Suprapubic skin (tissue), 4 donors: Measurements from ENCODE around the gene RAD54L.

Experiments
- POLR2A ChIP-seq, 2 donors: fragments of 450-650 bp; IDR thresholded peaks; one replicate each; pipeline ENCODE4 v1.6.1; 2017; ENCODE audit warnings: antibody characterized with exemption in 2 of 2, mild to moderate bottlenecking in 2 of 2, moderate library complexity in 2 of 2
- POLR2AphosphoS5 ChIP-seq, 3 donors: sonication (generic); formaldehyde crosslinking; IDR thresholded peaks; one replicate each; pipeline ENCODE4 v1.6.1; 2017; ENCODE audit warnings: antibody characterized with exemption in 3 of 3
- TF ChIP-seq, protein P1 (sequence below), 2 donors: fragments of 200-600 bp in 1 of 2; fragments of 450-650 bp in 1 of 2; sonication (generic) in 1 of 2; IDR thresholded peaks; one replicate each; pipeline ENCODE4 v1.5.1; 2016 to 2019; ENCODE audit warnings: antibody characterized with exemption in 2 of 2, mild to moderate bottlenecking in 1 of 2, moderate library complexity in 1 of 2

DNA sequence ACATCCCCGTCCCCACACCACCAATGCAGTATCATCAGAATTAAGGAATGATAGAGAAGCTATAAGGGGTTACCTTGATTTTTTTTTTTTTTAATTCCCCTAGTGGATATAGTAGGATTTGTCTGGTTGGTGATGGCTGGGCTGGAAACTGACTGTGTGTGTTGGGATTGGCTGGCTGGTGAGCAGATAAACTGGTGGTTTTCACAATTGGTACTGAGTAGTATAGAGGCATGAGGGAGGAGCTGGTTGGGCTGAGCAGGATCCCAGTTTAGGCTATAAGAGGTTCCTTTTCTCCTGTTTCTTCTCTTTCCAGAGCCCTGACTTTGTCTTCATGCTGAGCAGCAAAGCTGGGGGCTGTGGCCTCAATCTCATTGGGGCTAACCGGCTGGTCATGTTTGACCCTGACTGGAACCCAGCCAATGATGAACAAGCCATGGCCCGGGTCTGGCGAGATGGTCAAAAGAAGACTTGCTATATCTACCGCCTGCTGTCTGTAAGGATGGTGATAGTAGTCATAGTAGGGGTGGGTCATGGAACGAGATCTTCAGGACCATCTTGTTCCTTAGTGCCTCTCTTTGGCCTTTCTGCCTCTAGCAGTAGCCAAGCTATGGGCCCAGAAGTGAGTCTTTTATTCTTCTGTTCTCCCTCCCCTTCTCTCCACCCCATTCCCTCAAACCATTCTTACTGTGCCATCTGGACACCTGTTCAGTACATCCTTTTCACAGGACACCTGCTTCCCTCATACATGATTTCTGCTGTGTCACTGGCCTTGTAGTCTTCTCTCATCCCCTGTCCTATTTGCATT lies 26.9 kb downstream of the RAD54L start:
- TF ChIP-seq, protein P1, sequence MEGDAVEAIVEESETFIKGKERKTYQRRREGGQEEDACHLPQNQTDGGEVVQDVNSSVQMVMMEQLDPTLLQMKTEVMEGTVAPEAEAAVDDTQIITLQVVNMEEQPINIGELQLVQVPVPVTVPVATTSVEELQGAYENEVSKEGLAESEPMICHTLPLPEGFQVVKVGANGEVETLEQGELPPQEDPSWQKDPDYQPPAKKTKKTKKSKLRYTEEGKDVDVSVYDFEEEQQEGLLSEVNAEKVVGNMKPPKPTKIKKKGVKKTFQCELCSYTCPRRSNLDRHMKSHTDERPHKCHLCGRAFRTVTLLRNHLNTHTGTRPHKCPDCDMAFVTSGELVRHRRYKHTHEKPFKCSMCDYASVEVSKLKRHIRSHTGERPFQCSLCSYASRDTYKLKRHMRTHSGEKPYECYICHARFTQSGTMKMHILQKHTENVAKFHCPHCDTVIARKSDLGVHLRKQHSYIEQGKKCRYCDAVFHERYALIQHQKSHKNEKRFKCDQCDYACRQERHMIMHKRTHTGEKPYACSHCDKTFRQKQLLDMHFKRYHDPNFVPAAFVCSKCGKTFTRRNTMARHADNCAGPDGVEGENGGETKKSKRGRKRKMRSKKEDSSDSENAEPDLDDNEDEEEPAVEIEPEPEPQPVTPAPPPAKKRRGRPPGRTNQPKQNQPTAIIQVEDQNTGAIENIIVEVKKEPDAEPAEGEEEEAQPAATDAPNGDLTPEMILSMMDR (IDR thresholded peaks at IDR 0.05), result no peak
- no peak for TF ChIP-seq POLR2A (IDR thresholded peaks at IDR 0.05)
- TF ChIP-seq POLR2AphosphoS5 (IDR thresholded peaks at IDR 0.05), result no peak
